ENCODE measurements around the gene MYRF. TPM values are rescaled to one million over a fixed set of nuclear protein-coding genes. Genes with fewer than 3 reads are reported as not detected.

Gene MYRF
- total RNA-seq, 1 experiment from 2014 or later = 0.71 TPM

DNA sequence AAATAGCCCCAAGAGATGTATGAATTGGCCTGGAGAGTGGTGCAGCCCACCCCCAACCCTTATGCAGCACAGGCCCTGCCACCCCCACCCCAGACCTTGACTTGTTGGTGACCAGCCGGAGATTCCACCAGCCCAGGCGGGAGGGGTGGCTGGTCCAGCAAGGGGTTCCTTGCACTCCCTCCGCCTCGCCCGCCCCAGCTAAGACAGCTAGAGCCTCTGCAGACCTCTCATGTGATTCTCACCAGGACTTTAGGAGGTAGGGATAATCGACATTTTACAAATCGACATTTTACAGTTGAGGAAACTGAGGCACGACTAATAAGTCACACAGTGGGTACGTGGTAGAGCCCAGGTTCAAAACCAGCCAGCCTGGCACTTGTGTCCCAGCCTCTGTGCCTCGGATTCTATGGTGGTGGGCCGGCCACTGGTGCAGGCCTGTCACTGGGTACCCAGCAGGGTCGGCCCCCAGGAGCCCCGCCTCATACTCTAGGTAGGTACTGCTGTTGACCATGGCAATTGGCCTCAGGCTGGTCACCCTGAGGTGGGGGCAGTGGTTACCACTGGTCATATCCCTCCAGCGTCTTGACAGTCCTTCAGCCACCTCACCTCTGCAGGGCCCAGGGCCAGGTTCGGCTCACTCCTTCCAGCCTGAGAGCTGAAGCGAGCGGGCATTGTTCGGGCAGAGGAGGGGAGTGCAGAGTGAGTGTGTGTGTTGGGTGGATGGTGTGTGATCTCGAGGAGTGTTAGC is 35.0 kb upstream of the MYRF start:
- DNase-seq (ENCODE audit: low spot score) = no peak
- in situ Hi-C loops (cut with HindIII; ENCODE audit: low sequenced_read_pairs) = no loop called here

DNA sequence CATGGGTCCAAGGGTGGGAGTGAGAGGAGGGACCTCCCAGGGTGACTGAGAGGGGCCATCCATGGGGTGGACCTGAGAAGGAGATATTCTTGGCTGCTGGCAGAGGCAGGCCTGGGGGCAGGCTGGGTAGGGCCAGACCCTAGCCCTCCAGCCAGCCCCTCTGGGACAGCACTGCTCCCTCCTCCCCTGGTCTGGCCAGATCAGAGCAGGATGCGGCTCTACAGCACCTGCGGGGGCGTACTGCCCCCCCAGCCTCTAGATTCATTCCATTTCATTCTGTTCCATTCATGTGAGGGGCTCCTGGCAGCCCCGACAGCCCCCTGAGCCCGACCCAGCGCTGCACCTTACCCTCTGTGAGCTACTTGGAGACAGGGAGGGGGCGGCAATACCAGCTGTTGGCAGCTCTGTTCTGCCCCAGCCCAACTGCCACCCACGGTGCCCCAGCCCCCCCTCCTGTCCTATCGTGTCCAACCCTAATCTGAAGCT is 34.3 kb upstream of the MYRF start:
- DNase-seq (ENCODE audit: low spot score) = no peak
- in situ Hi-C loops (cut with HindIII; ENCODE audit: low sequenced_read_pairs) = no loop called here

DNA sequence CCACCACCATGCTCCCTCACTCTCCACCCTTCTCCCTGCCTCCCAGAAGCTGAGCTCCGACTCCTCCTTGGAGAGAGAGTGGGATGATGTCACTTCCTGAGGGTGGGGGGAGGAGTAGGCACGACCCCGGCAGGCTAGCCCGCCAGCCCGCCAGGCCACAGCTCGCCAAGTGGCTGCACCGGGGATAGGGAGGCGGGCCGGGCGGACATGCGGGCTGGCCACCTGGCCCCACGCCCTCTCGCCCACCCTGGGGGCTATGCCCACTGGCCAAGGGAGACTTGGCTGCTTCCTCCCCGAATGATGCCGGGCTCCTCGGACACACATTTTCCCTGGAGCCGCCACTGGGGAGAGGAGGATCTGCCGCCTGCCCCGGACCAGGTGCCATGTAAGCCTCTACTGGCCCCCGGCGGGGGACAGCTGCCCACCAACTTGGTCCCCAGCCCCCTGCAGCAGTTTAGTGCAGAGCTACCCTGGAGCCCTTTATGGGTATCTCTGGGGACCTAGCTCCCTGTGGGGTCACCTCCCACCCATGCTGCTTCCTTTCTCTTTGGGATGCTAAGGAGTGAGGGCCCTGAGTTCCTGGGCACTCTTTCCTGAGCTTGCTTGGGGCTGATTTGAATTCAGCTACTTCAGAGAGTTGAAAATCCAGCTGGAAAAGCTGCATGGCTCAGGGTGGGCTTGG is 33.7 kb upstream of the MYRF start:
- in situ Hi-C loops (cut with HindIII; ENCODE audit: low sequenced_read_pairs) = no loop called here
- no peak for DNase-seq (ENCODE audit: low spot score)

DNA sequence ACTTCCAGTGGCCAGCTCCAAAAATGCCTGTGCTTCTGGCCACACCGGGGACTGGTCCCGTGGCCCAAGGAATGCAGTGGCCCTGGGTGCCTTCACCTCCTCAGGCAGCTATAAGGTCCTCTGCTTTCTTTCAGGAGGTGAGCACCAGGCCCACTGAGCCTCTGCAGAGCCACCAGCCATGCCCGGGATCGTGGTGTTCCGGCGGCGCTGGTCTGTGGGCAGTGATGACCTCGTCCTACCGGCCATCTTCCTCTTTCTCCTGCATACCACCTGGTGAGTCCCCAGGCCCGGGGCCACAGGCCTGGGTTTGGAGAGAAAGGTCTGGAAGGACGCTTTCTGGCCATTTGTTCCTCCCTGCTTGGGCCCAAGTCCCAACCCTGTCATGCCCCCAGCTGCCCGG is 32.5 kb upstream of the MYRF start:
- in situ Hi-C loops (cut with HindIII; ENCODE audit: low sequenced_read_pairs) = no loop called here
- no peak for DNase-seq (ENCODE audit: low spot score)

DNA sequence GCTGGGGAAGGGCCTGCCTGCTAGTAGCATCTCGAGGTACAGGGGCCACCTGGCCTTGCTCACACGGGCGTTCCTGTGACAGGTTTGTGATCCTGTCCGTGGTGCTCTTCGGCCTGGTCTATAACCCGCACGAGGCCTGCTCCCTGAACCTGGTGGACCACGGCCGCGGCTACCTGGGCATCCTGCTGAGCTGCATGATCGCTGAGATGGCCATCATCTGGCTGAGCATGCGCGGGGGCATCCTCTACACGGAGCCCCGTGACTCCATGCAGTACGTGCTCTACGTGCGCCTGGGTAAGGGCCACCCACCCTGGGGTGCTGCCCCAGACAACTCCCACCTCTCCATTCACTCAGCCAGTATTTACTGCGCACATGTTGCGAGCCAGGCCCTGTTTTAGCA is 31.8 kb upstream of the MYRF start:
- in situ Hi-C loops (cut with HindIII; ENCODE audit: low sequenced_read_pairs) = no loop called here
- DNase-seq (ENCODE audit: low spot score) = no peak

DNA sequence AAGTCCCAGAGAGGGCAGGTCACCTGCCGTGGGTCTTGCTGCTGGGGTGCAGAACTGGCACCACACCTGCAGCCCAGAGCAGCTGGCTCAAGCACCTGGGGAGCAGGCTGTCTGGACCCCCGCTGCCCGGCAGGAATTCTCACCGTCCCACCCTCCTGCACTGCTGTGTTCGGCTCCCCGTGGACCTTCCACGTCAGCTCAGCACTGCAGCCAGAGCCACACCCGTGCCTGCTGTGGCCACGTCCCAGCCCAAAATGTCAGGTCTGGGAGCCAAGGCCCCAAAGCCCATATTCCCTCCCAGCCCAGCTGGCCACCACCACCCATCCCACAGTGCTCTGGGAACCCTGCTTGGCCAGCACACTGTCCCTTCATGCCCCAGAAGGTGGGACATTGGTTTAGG is 28.0 kb upstream of the MYRF start:
- no peak for DNase-seq (ENCODE audit: low spot score)
- in situ Hi-C loops (cut with HindIII; ENCODE audit: low sequenced_read_pairs) = no loop called here

DNA sequence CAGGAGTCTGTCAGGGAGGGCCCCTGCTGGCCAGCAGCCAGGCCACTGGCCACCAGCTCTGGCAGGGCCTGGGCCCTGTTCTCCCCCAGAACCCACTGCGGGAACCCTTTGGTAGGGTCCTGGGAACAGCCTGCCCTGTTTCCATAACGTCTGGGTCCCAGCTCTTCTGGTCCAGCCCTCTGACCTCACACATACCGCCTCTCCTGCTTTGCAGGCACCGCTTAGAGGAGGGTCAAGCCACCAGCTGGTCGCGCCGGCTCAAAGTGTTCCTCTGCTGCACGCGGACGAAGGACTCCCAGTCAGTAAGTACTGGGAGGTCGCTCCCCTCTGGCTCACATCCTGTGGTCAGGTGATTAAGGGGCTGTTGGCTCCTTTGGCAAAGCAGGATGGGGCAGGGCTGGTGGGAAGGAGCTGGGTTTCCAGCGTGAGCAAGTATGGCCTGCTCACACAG is 26.6 kb upstream of the MYRF start:
- DNase-seq (ENCODE audit: low spot score) = no peak
- in situ Hi-C loops (cut with HindIII; ENCODE audit: low sequenced_read_pairs) = no loop called here

DNA sequence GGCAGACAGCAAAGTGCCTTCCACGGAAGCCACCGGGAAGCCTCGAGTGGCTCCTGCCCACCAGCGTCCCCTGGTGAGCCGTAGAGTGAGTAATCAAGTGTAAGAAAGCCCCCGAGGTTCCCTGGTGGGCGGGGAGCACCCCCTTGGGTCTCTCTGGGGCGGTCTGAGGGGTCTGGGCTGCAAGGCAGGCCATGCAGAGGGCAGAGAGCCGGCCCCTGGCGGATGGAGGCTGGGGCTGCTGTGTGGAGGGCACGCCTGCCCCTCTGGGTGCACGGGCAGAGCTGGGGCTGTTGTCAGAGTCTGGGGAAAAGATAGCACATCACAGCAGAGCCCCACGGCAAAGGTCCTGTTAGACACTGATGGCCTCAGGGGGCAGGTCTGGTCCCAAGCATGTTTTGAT is 25.7 kb upstream of the MYRF start:
- in situ Hi-C loops (cut with HindIII; ENCODE audit: low sequenced_read_pairs) = no loop called here
- DNase-seq (ENCODE audit: low spot score) = no peak

DNA sequence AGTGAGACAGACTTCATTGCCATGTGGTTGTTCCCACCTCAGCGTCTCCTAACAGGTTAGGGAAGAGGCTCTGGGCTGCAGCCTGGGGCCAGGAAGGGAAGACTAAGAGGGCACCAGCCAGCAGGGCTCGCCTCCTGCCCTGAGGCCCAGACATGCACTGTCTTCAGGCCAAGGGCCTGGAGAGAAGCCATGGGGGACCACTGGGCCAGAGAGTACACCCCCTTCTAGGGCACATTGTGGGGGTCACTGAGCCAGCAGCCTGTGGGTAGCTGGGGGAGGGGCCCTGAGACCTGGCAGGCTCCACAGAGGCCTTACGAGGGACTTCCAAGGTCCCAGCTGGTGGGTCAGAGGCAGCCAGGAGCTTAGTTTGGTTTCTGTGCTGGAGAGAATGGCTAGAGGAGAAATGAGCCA is 25.0 kb upstream of the MYRF start:
- in situ Hi-C loops (cut with HindIII; ENCODE audit: low sequenced_read_pairs) = no loop called here
- peak; percentile 81 for DNase-seq (ENCODE audit: low spot score)

DNA sequence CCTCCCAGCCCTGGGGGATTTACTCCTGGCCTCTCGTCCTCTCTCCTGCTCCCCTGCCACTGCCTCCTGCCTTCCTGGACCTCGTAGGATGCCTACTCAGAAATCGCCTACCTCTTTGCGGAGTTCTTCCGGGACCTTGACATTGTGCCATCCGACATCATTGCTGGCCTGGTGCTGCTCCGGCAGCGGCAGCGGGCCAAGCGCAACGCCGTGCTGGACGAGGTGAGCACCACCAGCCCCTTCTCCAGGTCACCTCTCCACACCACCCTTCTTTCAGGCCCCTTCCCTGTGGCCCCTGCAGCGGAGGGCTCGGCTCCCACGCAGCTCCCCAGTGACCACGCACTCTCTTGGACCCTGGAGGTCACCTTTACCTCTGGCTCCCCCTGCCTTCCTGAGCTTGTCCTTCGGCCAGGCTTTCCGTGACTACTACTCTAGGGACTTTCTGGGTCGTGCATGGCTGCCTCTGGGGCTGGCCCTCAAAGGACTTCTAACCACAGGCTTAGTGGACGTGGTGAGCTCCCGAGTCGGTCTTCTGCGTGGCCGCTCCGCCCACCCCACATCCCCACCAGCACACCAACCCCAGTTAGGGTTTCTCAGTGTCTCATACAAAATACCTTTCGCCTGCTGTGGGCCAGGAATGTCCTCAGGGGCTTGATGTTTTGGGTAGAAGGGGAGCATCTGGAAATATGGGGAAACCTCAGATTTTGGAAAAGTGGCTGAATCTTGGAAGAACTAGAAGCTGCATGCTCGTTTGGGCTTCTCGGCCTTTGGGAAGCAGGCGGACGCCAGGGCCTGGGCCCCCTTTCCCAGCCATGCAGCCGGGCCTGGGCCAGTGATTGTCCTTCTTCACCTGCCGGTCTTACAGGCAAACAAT is 24.1 kb upstream of the MYRF start:
- in situ Hi-C loops (cut with HindIII; ENCODE audit: low sequenced_read_pairs) = no loop called here
- DNase-seq (ENCODE audit: low spot score) = no peak

DNA sequence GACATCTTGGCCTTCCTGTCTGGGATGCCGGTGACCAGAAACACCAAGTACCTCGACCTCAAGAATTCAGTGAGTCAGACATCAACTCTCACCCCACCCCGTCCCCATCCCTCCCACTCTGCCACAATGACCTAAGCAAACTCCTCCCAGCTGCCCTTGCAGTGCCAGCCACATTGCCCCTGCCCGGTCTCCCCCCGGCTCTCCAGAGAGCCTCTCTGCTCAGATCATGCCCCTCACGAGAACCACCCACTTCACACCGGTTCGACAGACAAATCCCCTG is 23.6 kb upstream of the MYRF start:
- no peak for DNase-seq (ENCODE audit: low spot score)

DNA sequence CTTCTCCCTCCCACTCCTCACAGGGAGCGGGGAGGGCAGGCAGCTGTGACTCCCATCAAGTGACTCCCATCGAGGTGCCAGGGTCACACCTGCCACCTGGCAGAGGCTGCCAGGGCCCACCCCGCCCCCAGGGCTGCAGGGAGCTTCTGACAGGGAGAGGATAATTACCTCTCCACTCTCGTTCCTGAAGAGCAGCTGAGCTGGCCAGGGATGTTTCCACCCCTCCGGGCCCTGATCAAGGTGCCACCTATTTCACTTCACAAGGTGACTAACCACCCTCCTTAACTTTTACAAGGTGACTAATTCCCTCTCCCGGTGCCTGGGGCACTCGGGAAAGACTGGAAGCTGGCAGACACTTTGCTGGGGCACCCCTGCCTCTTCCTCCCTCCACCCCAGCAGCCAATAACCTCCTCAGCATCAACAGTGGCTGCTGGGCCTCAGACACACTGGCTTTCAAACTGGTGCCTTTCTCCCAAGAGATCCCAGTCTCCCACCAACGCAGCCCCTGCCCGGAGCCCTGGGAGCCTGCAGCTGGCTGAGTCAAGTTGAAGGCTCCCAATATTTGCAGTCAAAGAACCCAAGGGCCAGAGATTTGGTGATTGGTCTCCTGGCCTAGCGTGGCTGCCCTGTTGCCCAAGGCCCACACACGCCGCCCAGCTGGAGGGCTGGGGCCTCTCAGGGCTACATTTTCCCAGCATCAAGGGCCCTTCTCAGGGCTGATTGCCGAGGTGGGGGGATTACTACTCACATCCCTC is 22.0 kb upstream of the MYRF start:
- in situ Hi-C loops (cut with HindIII; ENCODE audit: low sequenced_read_pairs) = no loop called here
- no peak for DNase-seq (ENCODE audit: low spot score)

More for the DNA sequence above, 23.6 kb upstream of the MYRF start:
- in situ Hi-C loops (cut with HindIII; ENCODE audit: low sequenced_read_pairs) = no loop called here

DNA sequence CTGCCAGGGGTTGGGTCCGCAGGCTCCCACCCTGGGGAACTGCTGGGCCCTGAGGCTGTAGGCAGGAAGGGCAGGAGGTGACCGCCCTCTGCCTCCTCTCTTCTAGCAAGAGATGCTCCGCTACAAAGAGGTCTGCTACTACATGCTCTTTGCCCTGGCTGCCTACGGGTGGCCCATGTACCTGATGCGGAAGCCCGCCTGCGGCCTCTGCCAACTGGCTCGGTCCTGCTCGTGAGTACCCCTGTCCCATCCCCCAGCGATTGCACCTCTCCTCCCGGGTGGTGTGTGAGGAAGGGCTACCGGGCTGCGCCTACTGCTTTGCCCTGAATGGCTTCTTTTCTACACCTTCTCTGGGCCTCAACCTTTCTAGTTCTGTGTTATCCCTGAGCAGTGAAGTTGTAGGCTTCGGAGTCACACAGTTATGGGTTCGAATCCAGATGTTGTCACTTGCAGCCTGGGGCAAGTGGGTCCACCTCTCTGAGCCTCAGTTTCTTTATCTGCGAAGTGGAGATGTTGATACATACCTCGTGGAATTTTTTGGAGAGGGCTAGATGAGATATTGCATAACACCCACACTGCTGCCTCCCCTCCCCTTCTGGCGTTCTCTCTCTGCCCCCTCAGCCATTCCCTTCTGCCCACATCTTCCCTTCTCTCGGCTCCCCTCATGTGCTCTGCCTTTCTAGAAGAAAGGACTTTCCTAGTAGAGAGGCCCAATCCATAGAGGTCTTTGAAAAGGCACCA is 21.1 kb upstream of the MYRF start:
- no peak for DNase-seq (ENCODE audit: low spot score)

DNA sequence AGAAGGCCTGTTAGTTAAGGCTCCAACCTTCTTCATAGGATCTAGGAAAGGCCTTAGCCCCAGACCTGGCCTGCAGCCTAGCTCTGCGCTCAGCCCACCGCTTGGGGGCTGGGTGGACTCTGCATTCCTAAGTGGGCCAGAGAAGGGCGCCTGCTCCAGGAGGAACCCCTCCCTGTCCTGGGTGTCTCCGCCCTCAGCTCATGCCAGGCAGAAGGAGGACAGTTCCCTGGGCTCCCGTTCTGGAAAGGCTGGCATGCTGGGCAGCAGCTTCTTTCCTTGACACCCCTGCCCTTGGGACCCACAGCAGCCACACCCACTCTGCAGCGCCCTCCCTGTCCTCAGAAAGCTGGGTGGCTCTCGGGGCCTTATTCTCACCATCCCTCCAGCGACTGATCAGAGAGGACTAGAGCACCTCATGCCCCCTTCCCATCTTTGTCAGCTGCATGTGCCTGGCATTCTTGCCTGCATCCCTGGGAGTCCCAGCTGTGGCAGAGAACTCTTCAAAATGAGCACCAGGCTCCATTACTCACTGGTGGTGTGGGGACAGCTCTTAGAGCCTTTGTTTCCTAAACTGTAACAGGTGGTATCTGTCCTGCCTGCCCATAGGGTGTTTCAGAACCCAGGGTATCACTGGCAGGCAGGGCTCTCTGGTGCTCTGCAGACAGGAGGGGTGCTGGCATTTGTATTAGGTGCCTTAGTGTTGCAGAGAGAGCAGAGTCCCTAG is 20.3 kb upstream of the MYRF start:
- DNase-seq (ENCODE audit: low spot score) = no peak
- in situ Hi-C loops (cut with HindIII; ENCODE audit: low sequenced_read_pairs) = no loop called here

More for the DNA sequence above, 21.1 kb upstream of the MYRF start:
- in situ Hi-C loops (cut with HindIII; ENCODE audit: low sequenced_read_pairs) = no loop called here

DNA sequence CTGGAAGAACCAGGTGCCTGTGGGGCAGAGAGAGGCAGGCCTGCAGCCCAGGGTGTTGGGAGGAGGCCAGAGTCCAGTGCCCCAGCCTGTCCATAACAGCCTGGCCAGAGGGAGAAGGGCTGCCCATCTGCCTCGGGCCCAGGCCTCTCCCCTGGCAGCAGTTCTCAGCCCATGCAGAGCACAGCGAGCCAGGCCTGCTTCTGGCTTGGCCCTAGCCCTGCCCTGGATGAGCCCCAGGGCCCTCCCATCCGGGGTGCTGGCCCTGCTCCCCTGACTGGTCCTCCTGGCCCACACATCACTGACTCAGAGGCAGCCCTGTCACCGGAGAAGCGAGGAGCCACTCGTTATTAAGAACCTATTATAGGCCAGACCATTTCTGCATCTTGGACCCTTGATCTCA is 19.7 kb upstream of the MYRF start:
- DNase-seq (ENCODE audit: low spot score) = peak; percentile 85
- in situ Hi-C loops (cut with HindIII; ENCODE audit: low sequenced_read_pairs) = no loop called here

DNA sequence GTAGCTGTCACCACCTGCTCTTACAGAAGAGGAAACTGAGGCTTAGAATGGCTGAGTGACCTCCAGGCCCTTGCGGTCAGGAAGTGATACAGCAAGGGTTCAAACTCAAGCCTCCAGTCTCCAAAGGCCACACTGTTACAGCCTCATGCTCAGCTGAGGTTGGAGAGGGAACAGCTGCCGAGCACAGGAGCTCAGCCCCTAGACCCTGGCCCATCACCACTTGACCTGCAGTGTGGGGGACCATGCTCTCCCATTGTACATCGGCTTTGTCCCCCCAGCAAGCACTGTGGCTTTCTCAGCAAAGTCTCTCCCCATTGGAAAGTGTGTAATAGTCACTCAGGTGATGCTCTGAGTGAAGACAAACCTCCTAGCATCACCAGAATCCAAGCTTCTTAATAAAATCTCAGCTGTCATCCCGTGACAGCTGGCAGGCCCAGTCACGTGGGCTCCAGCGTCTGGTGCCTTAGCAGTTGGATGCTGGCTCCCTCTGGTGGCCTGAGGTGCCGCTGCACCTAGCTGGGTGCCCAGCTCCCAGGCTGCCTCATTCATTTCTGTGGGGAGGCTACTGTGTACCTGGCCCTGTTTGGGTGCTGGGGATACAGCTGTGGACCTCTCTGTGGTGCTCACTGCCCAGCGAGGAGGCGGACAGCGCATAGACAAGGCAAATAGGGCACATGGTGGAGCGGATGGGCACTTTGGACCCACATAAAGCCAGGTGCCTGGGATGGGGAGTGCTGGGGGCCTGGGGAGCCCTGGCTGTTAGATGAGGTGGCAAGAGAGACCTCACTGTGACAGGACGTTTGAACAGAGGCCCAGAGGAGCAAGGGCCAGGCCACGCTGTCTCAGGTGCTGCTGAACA is 19.1 kb upstream of the MYRF start:
- in situ Hi-C loops (cut with HindIII; ENCODE audit: low sequenced_read_pairs) = no loop called here
- peak; percentile 88 for DNase-seq (ENCODE audit: low spot score)

DNA sequence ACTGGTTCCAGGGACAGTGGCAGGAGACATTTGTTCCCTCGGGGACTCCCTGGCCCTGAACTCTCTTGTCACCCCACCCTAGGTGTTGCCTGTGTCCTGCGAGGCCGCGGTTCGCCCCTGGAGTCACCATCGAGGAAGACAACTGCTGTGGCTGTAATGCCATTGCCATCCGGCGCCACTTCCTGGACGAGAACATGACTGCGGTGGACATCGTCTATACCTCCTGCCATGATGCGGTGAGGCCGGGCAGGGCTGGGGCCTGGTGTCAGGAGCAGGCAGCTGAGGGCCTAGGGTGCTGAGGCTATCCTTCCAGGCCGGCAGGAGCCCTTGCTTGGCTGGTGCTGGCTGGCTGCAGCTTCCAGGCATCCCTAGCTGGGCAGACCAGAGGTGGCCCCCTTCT is 17.7 kb upstream of the MYRF start:
- in situ Hi-C loops (cut with HindIII; ENCODE audit: low sequenced_read_pairs) = no loop called here

More for the DNA sequence above, 17.7 kb upstream of the MYRF start:
- no peak for DNase-seq (ENCODE audit: low spot score)

Data from G401 (cell line).